EL (cell line): ENCODE results near the gene OGDHL.

ENCODE experiments used
- DNase-seq: peaks from one replicate; pipeline ENCODE4 v3.0.0-alpha.2; 2016

The OGDHL gene

GRCh38 chr10:49688261-49688846, 73.8 kb downstream of the OGDHL start:
- no peak for DNase-seq

GRCh38 chr10:49686651-49687050, 75.5 kb downstream of the OGDHL start:
- DNase-seq = no peak
